HG02943 (cell line): ENCODE measurements around the gene CROCC2.

ENCODE experiments used
- ATAC-seq: cut with Tn5 transposase; IDR thresholded peaks from one replicate; pipeline ENCODE4 v1.9.1; 2021; ENCODE audit warnings: mild to moderate bottlenecking, low read depth, moderate library complexity; ENCODE audit not compliant: unreplicated experiment

The CROCC2 gene

DNA sequence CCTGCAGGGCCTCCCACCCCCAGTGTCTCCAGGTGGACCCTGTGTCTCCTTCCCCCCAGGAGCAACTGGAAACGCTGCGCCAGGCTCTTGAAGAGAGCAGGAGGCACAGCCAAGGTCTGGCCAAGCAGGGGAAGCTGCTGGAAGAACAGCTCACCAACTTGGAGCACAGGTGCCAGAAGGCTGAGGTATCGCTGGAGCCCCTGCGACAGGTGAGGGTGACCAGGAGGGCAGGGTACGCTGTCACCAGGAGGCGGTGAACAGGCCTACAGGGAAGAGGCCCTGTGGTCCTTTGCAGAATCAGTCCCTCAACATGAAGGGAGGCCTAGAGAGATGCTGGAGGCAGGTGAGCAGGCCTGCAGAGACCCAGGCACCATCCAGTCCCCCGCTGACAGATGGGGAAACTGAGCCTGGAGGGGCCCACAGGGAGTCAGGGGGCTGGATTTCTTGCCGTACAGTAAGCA is 76.7 kb downstream of the CROCC2 start:
- ATAC-seq = no peak

DNA sequence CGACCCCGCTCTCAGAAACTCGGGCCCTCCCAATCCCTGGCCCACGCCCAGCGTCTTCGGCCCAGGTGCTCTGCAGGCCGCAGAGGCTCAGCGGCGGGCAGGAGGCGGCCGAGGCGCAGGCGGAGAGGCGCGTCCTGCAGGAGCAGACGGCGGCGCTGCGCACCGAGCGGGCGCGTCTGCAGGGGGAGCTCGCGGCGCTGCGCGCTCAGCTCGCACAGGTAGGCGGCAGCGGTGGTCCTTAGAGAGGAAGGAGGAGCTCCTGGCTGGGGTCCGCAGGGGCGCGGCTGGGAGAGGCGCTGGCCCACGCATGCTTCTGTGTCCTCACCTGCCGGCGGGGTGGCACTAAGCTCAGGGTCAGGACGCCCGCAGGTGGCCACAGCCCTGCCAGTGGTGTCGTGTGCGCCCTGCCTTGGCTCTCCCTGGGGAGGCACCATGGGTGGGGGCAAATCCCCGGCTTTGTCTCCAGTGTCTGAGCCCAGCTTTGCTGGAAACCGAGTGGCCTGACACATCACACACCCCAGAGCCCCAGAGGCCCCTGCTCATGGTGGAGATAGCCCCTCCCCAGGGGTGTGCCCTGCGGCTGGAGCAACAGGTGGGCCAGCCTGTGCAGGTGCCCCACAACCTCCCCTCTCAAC is 77.3 kb downstream of the CROCC2 start:
- ATAC-seq = no peak

DNA sequence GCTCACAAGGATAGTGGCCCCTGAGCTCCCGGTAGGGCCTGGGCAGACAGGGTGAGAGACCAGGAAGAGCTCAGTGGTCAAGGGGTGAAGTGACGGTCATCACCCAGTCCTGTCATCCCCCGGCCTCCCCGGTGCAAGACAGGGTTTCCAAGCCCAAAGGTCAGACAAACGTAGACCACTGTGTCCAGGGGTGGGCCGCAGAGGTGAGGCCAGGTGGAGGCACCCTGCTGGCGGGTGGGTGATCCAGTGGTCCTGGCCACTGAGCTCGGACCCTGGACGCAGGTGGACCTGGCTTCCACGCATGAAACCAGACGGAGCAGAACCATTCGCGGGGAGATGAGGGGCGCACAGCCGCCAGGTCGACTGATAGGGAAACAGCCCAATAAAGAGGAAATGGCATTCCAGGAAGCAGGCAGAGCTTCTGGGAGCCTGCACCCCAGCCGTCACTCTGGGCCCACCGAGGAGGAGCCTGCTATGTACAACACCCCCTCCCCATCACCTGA is 77.9 kb downstream of the CROCC2 start:
- ATAC-seq = no peak

DNA sequence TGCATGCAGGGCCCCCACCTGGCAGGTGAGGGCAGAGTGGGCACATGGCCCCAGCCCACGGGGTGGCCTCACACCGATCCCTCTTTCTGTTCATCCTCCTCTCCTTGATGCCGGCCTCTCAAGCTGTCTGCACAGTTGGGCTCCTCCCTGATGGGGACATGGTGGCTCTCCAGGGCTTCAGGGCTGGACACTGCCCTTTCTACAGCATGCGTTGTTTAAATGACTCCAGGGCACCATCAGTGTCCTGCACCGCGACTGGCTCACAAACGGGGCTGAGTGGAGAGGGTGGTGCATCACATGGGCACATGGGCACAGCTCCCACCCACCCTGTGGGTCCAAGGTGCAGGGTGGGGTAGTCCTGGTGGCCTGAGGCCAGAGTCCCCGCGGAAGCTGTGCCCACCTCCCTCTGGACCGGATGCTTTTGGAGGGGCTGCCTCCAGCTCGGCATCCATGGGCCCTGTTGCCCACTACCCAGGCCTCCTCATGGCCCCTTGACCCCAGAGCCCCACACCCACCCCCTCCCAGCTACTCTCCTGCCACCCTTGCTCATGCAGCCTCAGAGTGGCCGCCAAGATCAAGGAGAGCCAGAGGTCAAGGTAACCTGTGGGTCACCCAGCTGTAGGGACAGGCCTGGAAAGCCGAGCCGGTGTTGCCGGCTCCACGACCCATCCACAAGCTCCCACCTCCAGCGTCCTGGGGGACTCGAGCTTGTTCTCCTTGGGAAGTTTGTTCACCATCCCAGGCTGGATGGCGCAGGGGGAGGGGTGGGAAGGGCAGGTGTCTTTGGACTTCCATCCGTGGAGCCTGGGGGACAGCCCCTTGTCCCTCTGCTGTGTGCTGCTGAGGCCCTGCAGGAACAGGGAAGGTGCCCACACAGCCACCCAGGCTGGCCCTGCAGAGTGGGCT is 80.0 kb downstream of the CROCC2 start:
- ATAC-seq = no peak

DNA sequence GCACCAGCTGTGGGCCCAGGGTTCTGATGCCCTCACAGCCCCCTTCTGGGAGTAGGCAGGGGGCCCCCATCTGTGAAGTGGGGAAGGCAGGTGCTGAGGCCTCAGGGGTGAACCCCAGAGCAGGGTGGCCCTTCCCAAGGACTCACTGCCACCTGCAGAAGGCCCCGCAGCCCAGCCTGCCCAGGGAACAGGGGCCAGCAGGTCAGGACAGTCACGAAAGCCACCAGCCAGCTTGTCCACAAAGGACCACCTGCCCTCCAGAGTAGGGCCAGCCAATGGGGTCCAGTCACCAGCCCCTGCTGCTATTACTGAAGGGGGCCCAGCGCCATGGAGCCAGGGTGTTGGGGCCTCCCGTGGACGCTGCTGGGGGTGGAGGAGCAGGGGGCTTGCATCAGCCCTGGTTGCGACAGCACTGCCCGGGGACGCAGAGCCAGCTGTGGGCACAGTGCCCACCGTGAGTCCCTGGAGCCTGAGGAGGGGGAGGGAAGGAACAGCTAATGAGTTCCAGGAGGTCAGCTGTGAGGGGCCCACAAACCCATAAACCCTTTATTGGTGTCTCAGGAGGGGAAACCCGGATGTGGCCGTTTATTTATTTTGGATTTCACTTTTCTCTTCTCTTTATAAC is 80.8 kb downstream of the CROCC2 start:
- ATAC-seq = no peak

DNA sequence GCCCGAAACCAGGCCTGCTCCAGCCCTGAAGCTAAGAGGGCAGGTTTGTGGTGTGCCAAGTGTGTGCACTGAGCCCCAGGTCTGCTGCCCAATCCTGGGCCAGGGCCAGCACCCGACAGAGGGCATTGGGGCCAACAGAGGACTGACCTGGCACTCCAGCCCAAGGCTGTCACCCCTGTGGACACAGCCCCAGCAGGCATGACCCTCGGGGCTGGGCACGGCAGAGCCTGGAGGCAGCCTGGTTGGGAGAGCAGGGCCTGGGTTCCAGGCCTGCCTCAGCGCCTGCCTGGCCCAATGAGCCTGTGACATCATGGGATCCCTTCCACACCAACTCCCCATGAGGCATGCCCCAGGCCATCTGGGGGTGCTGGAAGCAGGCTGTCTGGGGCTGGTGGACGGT is 81.5 kb downstream of the CROCC2 start:
- ATAC-seq = no peak

DNA sequence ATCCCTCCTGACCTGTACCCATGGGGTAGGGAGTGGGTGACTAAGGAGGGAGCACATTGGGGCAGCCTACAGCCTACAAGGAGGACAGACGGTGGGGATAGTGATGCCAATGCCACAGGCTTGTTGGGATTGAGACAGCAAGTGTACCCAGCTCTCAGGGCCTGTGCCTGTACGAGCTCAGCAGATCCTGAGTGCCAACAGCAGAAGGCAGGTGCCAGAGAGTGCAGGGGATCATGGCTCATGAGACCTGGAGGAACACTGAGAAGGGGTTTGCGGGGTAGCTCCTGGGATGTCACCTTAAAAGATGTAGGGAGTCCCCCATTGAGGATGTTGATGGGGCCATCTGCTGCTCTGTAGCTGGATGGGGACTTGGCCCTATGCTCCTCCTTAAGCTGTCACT is 82.0 kb downstream of the CROCC2 start:
- ATAC-seq = no peak

DNA sequence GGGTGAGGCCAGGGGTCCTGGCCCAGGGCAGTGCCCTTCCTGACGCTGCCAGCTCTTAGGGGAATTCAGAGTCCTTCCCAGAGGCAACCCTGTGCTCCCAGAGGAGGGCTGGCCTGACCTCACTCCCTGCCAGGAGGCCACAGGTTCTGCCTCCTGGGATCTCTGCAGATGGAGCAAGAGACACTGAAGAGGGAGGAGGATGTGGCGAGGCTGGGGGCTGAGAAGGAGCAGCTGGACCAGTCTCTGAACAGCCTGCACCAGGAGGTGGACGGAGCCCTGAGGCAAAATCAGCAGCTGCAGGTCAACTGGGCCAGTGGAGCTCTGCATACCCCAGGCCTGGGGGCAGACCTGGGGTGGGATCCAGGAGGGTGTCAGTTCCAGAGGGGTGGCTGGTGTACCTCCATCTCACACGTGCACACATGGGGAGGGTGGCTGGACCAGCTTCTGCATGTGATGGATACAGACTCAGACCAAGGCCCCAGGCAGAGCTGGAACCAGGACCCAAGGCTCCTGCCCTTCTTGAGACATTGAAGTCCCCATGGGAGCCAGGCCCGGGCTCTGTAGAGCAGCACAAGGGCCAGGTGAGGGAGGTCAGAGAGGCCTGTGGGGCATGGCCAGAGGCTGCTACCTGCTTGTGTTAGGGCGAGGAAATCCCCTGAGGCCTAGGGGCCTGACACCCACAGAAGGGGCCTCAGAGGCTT is 82.6 kb downstream of the CROCC2 start:
- ATAC-seq = no peak

DNA sequence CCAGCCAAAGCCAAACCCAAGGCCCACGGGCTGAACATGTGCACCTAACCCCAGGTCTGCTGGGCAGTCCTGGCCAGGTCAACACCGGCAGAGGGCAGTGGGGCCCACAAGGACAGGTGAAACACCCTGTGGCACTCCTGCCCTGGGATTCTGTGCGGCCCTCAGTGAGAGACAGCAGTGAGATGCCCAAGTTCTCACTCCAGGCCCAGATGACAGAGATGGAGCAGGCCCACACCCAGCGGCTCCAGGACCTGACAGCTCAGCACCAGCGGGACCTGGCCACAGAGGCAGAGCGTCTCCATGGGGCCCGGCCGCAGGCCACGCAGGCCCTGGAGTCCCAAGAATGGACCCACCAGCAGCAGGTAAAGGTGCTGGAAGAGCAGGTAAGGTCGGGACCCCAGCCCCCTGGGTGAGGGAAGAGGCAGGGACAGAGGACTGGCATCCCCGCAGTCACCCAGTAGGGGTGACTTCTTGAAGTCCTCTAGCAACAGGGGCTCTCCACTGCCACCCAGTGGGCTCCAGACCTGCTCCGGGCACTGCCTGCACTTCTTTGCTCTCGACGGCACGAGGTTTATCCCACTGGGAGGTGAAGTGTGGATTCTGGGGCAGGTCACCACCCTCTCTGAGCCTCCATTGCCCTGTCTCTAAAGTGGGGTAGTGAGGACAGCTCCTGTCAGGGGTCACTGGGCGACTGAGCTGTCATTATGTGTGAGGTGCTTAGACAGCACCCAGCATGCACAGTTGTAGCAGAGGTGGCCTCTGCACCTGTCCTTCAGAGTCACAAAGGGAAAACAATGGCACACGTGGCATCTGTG is 83.5 kb downstream of the CROCC2 start:
- no peak for ATAC-seq

DNA sequence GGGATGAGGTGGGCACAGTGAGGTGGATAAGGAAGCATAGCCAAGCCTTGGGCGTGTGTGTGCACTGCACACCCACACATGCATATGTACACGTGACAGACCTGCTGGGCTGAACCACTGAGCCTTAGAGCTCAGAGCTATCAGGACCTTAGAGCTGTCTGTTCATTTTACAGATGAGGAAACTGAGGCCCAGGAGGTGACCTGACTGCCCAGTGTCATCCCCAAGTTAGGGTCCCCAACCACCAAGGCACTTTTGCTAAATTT is 84.1 kb downstream of the CROCC2 start:
- ATAC-seq = no peak

DNA sequence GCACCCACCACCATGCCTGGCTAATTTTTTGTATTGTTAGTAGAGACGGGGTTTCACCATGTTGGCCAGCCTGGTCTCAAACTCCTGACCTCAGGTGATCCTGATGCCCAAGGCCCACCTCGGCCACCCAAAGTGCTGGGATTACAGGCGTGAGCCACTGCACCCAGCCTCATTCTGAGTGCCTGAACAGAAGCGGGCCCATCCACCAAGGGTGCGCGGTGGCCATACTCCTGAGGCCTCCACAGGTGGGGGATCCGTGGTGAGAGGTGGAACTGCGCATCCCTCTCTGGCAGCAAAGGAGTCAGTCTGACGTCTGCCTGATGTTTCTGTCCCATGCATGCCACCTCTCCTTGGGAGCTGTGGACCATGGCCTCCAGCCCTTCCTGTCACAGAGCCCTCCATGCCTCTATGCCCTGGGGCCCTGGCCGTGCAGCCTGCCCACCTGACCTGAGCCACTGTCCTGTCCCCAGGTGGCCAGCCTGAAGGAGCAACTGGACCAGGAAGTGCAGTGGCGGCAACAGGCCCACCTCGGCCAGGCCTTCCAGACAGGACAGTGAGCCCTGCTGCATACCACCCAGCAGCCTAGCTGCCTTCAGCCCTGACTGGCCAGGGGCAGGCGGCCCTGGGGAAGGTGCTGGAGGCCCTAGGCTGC is 84.7 kb downstream of the CROCC2 start:
- no peak for ATAC-seq

DNA sequence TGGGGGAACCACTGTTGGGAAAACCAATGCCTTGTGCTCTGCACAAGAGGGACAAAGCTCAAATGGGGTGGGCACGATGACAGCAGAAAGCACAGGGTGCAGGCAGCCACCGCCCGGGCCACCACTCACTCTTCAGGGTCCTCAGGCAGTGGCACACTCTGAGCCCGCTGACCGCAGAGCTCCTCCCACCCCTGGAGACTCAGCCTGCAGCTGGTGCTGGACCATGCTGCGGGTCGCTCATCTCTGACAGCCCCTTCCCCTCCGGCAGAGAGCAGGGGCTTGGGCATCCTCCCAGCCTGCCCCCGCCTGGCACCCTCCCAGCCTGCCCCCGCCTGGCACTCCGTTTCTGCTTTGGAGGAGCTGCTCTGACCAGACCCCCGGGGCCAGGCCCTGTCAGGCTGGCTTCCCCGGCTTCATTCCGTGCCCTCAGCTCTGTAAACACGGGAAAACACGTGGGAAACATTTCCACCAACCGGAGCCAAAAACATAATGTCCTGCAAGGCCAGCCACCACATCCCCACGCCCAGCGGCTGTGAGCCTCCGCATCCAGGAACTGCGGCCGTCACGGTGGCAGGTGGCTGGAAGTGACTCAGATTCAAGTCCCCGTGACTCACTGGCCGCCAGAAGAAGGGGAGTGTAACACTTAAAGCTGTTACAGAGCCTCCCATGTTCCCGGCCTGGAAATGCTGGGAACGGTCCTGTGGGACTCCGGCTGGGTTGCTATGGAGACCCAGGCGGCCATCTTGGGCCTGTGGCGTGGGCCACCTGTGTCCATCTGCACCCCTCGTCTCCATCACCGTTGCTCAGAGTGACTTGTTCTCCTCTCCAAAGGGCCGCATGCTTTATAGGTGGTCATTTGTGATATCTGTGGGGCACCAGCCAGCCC is 85.5 kb downstream of the CROCC2 start:
- no peak for ATAC-seq

DNA sequence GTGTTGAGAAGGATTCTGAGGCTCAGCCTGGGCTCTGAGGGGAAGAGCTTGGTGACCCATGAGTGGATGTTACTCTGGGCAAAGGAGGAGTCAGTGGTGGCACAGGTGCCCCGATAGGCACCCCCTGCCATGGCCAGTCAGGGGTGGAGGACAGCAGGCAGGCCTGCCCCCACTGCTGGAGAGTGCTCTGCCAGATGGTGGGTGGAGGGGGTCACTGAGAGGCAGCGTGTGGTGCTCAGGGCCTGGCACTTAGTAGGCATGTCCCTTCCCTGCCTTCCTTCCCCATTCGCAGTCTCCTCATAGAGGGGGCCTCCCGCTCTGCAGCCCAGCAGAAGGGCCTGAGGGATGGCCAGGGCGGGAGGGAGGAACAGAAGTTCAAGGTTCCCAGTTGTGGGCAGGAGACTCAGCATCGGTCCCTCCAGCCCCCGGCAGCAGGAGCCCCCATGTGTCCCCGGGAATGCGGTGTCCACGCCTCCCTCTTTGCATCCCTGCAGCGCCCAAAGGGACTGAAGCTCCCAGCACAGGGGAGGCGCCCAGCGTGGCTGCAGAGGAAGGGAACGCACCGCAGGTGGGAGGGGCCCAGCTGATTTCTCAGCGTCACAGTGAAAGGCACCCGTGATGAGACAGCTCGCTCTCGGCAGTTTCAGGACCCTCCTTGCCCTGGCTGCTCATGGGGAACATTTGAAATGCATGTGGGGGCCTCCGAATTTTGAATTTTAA is 86.6 kb downstream of the CROCC2 start:
- ATAC-seq = no peak

DNA sequence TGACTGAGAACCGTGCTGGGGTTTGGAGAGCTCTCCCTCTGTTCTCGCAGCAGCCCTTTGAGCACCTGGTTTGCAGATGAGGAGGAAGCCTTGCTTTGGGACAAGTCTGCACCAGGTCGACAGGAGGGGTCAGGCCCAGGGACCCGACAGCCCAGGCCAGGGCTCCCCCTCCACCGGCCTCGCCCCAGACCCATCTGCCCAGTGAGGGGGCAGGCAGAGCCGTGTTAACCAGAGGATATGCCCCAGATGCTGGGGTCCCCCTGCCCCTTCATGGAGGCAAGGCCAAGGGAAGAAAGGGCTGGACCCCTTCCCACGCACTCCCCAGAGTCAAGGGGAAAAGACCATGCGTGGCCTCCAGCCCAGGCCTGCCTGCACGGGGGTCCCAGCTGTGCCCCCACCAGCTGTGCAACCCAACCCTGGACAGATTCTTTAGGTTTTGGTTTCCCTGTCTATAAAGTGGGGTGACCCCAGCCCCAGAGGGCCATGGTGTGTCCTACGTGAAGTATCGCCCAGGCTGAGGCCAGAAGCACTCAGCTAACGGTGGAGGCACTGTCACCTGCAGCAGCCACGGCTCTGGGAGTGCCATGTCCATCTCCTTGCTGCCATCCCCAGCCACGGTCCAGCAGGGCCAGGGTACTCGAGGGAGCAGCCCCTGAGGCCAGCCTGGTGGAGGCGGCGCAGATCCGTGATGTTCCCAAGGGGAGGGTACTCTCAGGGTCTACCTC is 87.5 kb downstream of the CROCC2 start:
- no peak for ATAC-seq

DNA sequence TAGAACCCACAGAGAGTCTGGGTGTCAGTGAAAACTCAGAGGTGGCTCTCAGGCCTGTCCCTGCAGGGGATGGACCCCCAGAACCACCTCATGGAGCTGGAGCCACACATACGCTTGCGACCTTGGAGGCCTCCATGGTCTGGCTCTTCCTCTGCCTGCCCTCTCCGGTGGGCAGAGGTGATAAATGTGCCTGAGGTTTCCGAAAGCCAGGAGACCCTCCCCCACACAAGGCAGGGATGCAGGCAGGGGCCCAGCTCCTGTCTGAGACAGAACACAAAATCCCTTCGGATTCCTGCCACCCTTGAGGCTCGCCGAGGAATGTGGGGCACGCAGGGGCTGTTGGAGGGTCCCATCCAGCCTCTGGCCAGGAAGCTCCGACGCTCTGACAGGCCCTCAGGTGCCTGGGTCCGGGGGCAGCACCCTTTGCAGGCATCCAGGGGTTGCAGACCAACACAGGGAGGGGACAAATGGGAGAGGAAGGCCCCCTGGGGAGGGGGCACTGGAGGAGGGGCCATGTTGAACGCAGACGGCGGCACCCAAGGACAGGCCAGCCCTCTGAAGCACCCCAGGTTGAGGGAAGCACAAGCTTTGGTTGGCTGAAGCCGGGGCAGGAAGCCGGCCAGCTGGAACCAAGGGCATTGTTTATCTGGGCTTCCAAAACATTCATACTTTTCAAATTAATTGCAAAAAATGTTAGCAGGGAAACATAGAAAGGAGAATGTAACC is 88.2 kb downstream of the CROCC2 start:
- ATAC-seq = no peak
